ENCODE data around the gene BRSK2.

DNA sequence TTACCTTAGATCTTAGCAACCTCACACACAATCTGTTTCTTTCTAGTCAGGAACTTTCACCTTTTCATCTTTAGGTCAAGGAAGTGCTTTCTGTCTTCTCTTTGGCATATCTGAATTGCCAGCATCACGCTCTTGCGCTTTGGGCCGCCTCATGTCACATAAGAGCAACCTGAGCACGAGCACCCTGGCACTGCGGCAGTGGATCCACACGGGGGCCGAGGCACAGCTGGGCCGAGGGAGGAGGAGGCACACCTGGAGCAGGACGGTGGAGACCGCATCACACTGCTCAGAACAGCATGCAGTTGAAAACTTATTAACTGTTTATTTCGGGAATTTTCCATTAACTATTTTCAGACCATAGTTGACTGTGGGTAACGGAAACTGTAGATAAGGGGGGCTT is 86.1 kb downstream of the BRSK2 start:
- TF ChIP-seq, protein P1, sequence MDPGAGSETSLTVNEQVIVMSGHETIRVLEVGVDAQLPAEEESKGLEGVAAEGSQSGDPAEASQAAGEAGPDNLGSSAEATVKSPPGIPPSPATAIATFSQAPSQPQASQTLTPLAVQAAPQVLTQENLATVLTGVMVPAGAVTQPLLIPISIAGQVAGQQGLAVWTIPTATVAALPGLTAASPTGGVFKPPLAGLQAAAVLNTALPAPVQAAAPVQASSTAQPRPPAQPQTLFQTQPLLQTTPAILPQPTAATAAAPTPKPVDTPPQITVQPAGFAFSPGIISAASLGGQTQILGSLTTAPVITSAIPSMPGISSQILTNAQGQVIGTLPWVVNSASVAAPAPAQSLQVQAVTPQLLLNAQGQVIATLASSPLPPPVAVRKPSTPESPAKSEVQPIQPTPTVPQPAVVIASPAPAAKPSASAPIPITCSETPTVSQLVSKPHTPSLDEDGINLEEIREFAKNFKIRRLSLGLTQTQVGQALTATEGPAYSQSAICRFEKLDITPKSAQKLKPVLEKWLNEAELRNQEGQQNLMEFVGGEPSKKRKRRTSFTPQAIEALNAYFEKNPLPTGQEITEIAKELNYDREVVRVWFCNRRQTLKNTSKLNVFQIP (CRISPR knock-in tag; IDR thresholded peaks at IDR 0.05; ENCODE audit: borderline replicate concordance, low read depth) = no peak
- no peak for TF ChIP-seq RARB (CRISPR knock-in tag; IDR thresholded peaks at IDR 0.05)
- TF ChIP-seq, protein P2, sequence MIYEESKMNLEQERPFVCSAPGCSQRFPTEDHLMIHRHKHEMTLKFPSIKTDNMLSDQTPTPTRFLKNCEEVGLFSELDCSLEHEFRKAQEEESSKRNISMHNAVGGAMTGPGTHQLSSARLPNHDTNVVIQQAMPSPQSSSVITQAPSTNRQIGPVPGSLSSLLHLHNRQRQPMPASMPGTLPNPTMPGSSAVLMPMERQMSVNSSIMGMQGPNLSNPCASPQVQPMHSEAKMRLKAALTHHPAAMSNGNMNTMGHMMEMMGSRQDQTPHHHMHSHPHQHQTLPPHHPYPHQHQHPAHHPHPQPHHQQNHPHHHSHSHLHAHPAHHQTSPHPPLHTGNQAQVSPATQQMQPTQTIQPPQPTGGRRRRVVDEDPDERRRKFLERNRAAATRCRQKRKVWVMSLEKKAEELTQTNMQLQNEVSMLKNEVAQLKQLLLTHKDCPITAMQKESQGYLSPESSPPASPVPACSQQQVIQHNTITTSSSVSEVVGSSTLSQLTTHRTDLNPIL (CRISPR knock-in tag; IDR thresholded peaks at IDR 0.05; ENCODE audit: low read depth) = no peak
- TF ChIP-seq ESRRG (CRISPR knock-in tag; IDR thresholded peaks at IDR 0.05) = no peak
- no peak for TF ChIP-seq ZNF8 (CRISPR knock-in tag; IDR thresholded peaks at IDR 0.05)
- TF ChIP-seq PPARA (CRISPR knock-in tag; IDR thresholded peaks at IDR 0.05; ENCODE audit: borderline replicate concordance) = no peak
- no peak for TF ChIP-seq ARNTL (CRISPR knock-in tag; IDR thresholded peaks at IDR 0.05; ENCODE audit: borderline replicate concordance, low read depth)
- no peak for TF ChIP-seq GLIS3 (CRISPR knock-in tag; IDR thresholded peaks at IDR 0.05)
- TF ChIP-seq ZFP30 (CRISPR knock-in tag; IDR thresholded peaks at IDR 0.05) = no peak
- no peak for TF ChIP-seq ZC3H10 (CRISPR knock-in tag; IDR thresholded peaks at IDR 0.05)
- TF ChIP-seq SNAI2 (CRISPR knock-in tag; IDR thresholded peaks at IDR 0.05) = no peak

All from SK-N-SH treated with all-trans-retinoic acid at 6 μM for 48 hours (cell line).